HepG2 (cell line): ENCODE data around the gene TBC1D10B. TPM values are rescaled to one million over a fixed set of nuclear protein-coding genes. Genes with fewer than 3 reads are reported as not detected.

Experiments used
- EEA1 ChIP-seq: sonication (generic); formaldehyde crosslinking; IDR thresholded peaks from 2 replicates; pipeline ENCODE4 v1.5.1; 2020; ENCODE audit warnings: mild to moderate bottlenecking, missing genetic modification reagents, borderline replicate concordance
- GPBP1L1 ChIP-seq: sonication (generic); formaldehyde crosslinking; IDR thresholded peaks from 2 replicates; pipeline ENCODE4 v1.5.0; 2020; ENCODE audit warnings: mild to moderate bottlenecking, missing genetic modification reagents
- HMGXB4 ChIP-seq, 2 experiments: sonication (generic) in 1 of 2; formaldehyde crosslinking in 1 of 2; IDR thresholded peaks; 2 replicates each; pipeline versions ENCODE4 v1.4.0 to v1.6.1; 2018 to 2020; ENCODE audit warnings: missing genetic modification reagents in 2 of 2, borderline replicate concordance in 1 of 2, low read depth in 1 of 2, mild to moderate bottlenecking in 1 of 2, missing biosample characterization in 1 of 2
- HNRNPLL ChIP-seq: fragments of 200-400 bp; formaldehyde crosslinking; IDR thresholded peaks from 2 replicates; pipeline ENCODE4 v1.6.1; 2017; ENCODE audit warnings: mild to moderate bottlenecking, low read depth, low read length; ENCODE audit not compliant: poor library complexity, severe bottlenecking
- KMT2A ChIP-seq: sonication (generic); formaldehyde crosslinking; IDR thresholded peaks from 2 replicates; pipeline ENCODE4 v1.4.0; 2020; ENCODE audit warnings: missing genetic modification reagents
- MXD1 ChIP-seq: sonication (generic); formaldehyde crosslinking; IDR thresholded peaks from 2 replicates; pipeline ENCODE4 v1.4.0; 2020; ENCODE audit warnings: mild to moderate bottlenecking, missing genetic modification reagents
- NAIF1 ChIP-seq: sonication (generic); formaldehyde crosslinking; IDR thresholded peaks from 2 replicates; pipeline ENCODE4 v1.5.0; 2020; ENCODE audit warnings: mild to moderate bottlenecking, missing genetic modification reagents, borderline replicate concordance
- NFE2L2 ChIP-seq: fragments of 150-350 bp; IDR thresholded peaks from 2 replicates; pipeline ENCODE4 v1.6.1; 2014; ENCODE audit warnings: low read length
- POLR2A ChIP-seq, 2 experiments: IDR thresholded peaks; 2 replicates each; pipeline ENCODE4 v1.6.1; 2011; ENCODE audit warnings: low read depth in 2 of 2, low read length in 2 of 2, mild to moderate bottlenecking in 1 of 2, moderate library complexity in 1 of 2; ENCODE audit not compliant: insufficient read depth in 1 of 2
- RAD21 ChIP-seq: fragments of 450-650 bp; formaldehyde crosslinking; IDR thresholded peaks from 2 replicates; pipeline ENCODE4 v1.5.0; 2020; ENCODE audit warnings: mild to moderate bottlenecking
- SIX4 ChIP-seq: sonication (generic); formaldehyde crosslinking; IDR thresholded peaks from 2 replicates; pipeline ENCODE4 v1.4.0; 2020; ENCODE audit warnings: missing genetic modification reagents
- TEAD2 ChIP-seq: sonication (generic); formaldehyde crosslinking; IDR thresholded peaks from 2 replicates; pipeline ENCODE4 v1.9.0; 2021; ENCODE audit warnings: missing genetic modification reagents
- ZNF207 ChIP-seq: fragments of 450-650 bp; IDR thresholded peaks from 2 replicates; pipeline ENCODE4 v1.6.1; 2016; ENCODE audit warnings: antibody characterized with exemption, borderline replicate concordance
- ZNF3 ChIP-seq: IDR thresholded peaks from 2 replicates; pipeline ENCODE4 v1.7.0; 2017; ENCODE audit warnings: inconsistent platforms
- ZNF570 ChIP-seq: sonication (generic); formaldehyde crosslinking; IDR thresholded peaks from 2 replicates; pipeline ENCODE4 v1.4.0; 2020; ENCODE audit warnings: mild to moderate bottlenecking, missing genetic modification reagents, borderline replicate concordance
- ZNF7 ChIP-seq: IDR thresholded peaks from 2 replicates; pipeline ENCODE4 v1.6.1; 2016; ENCODE audit warnings: missing biosample characterization, missing genetic modification reagents
- ZNF709 ChIP-seq: sonication (generic); formaldehyde crosslinking; IDR thresholded peaks from 2 replicates; pipeline ENCODE4 v1.5.0; 2020; ENCODE audit warnings: mild to moderate bottlenecking, missing genetic modification reagents
- polyA plus RNA-seq, 8 experiments: library from polyadenylated mRNA; depleted of rRNA in 3 of 8; stranded (reverse) in 7 of 8; unstranded in 1 of 8; fragments of >200 nt; fragmentation: Illumina TruSeq in 4 of 8; extraction: Trizol in 4 of 8; gene quantifications; 2 replicates each; pipeline versions ENCODE4 v1.2.1 to v1.2.3, GENCODE V29; 2011 to 2016; ENCODE audit warnings: low read depth in 4 of 8, missing spikeins in 1 of 8, mixed read lengths in 1 of 8; ENCODE audit not compliant: insufficient read depth in 1 of 8
- total RNA-seq, 5 experiments: library from RNA; depleted of rRNA; stranded (reverse); fragments of >200 nt; fragmentation: Illumina TruSeq; extraction: Trizol; gene quantifications; 2 replicates each; pipeline ENCODE4 v1.2.3, GENCODE V29; 2016; ENCODE audit warnings: low read depth in 1 of 5
- TF ChIP-seq, protein P1 (sequence below): sonication (generic); formaldehyde crosslinking; IDR thresholded peaks from 2 replicates; pipeline ENCODE4 v1.4.0; 2020; ENCODE audit warnings: low read depth, missing genetic modification reagents
- TF ChIP-seq, protein P2 (sequence below): sonication (generic); formaldehyde crosslinking; IDR thresholded peaks from 2 replicates; pipeline ENCODE4 v1.8.0; 2022; ENCODE audit warnings: missing genetic modification reagents, mild to moderate bottlenecking, moderate library complexity, borderline replicate concordance

TBC1D10B gene
- total and polyA plus RNA-seq, 2 of the 13 experiments (the other 11 are each of a cell fraction or from before 2014, with no cell fraction given), result 15.7 to 24.8 TPM

- TF ChIP-seq, protein P1, sequence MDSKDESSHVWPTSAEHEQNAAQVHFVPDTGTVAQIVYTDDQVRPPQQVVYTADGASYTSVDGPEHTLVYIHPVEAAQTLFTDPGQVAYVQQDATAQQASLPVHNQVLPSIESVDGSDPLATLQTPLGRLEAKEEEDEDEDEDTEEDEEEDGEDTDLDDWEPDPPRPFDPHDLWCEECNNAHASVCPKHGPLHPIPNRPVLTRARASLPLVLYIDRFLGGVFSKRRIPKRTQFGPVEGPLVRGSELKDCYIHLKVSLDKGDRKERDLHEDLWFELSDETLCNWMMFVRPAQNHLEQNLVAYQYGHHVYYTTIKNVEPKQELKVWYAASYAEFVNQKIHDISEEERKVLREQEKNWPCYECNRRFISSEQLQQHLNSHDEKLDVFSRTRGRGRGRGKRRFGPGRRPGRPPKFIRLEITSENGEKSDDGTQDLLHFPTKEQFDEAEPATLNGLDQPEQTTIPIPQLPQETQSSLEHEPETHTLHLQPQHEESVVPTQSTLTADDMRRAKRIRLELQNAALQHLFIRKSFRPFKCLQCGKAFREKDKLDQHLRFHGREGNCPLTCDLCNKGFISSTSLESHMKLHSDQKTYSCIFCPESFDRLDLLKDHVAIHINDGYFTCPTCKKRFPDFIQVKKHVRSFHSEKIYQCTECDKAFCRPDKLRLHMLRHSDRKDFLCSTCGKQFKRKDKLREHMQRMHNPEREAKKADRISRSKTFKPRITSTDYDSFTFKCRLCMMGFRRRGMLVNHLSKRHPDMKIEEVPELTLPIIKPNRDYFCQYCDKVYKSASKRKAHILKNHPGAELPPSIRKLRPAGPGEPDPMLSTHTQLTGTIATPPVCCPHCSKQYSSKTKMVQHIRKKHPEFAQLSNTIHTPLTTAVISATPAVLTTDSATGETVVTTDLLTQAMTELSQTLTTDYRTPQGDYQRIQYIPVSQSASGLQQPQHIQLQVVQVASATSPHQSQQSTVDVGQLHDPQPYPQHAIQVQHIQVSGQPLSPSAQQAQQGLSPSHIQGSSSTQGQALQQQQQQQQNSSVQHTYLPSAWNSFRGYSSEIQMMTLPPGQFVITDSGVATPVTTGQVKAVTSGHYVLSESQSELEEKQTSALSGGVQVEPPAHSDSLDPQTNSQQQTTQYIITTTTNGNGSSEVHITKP (CRISPR knock-in tag), result peak; percentile 59; the same call in 1 of the 2 replicates
- TF ChIP-seq KMT2A (CRISPR knock-in tag), result peak; percentile 86
- TF ChIP-seq GPBP1L1, result no peak
- peak; percentile 49; the same call in 1 of the 2 replicates for TF ChIP-seq SIX4 (CRISPR knock-in tag)
- no peak for TF ChIP-seq NFE2L2
- TF ChIP-seq ZNF7 (CRISPR knock-in tag), result no peak
- peak; percentile 98 for TF ChIP-seq RAD21 (CRISPR knock-in tag)
- TF ChIP-seq, protein P2, sequence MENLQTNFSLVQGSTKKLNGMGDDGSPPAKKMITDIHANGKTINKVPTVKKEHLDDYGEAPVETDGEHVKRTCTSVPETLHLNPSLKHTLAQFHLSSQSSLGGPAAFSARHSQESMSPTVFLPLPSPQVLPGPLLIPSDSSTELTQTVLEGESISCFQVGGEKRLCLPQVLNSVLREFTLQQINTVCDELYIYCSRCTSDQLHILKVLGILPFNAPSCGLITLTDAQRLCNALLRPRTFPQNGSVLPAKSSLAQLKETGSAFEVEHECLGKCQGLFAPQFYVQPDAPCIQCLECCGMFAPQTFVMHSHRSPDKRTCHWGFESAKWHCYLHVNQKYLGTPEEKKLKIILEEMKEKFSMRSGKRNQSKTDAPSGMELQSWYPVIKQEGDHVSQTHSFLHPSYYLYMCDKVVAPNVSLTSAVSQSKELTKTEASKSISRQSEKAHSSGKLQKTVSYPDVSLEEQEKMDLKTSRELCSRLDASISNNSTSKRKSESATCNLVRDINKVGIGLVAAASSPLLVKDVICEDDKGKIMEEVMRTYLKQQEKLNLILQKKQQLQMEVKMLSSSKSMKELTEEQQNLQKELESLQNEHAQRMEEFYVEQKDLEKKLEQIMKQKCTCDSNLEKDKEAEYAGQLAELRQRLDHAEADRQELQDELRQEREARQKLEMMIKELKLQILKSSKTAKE (CRISPR knock-in tag), result no peak
- TF ChIP-seq ZNF207, result no peak
- 0 out of 2 replicates have a peak, but pooled peaks have one; percentile 38 for TF ChIP-seq ZNF3
- TF ChIP-seq HNRNPLL, result no peak
- no peak for TF ChIP-seq ZNF570
- no peak for TF ChIP-seq POLR2A (IDR thresholded peaks at IDR 0.05; ENCODE audit: insufficient read depth in 1 of 2, low read depth in 2 of 2, low read length in 2 of 2)
- TF ChIP-seq TEAD2 (CRISPR knock-in tag), result no peak
- TF ChIP-seq NAIF1 (CRISPR knock-in tag), result 0 out of 2 replicates have a peak, but pooled peaks have one; percentile 40
- TF ChIP-seq ZNF709 (CRISPR knock-in tag), result no peak
- peak; percentile 90 to 95 for TF ChIP-seq HMGXB4 (CRISPR knock-in tag; IDR thresholded peaks at IDR 0.05; ENCODE audit: borderline replicate concordance in 1 of 2, low read depth in 1 of 2)
- peak; percentile 30; the same call in 1 of the 2 replicates for TF ChIP-seq MXD1 (CRISPR knock-in tag)
- TF ChIP-seq EEA1 (CRISPR knock-in tag), result 0 out of 2 replicates have a peak, but pooled peaks have one; percentile 66
Observed at GRCh38 chr16:30409125-30410060, 39.1 kb upstream of the TBC1D10B start (continued).
